RCC 7860 (cell line): Measurements from ENCODE around the gene GPRC5B.

Source experiments
- DNase-seq: peaks from one replicate; pipeline ENCODE4 v3.0.0-alpha.2; 2015; ENCODE audit warnings: low spot score
- FAIRE-seq: peaks from 2 replicates; lab custom pipeline; 2012; peaks lifted over from hg19 to GRCh38; lab: Jason Lieb, UNC

GPRC5B gene

GRCh38 chr16:19822533-19822932 is 62.1 kb downstream of the GPRC5B start:
- FAIRE-seq (no peak), DNase-seq (no peak)

- DNase-seq (no peak), FAIRE-seq (no peak)
Measured at GRCh38 chr16:19817875-19818274, 66.8 kb downstream of the GPRC5B start.

DNA sequence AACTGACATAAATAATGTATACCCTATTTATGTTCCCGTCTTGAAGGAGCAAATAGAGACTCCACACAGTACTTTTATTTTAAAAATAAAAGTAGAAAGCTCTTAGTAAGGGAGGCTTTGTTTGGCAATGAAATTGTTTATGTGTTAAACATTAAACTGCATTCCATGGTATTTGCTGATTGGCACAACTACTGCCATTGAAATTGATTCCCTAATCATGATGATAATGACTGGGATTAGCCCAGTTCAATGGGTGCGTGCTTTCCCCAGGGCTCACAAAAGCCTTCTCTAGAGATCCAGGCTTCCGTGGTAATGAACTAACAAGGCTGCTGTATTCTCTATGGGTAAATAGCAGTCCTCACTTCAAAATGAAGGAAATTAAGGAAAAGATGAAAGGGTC is 67.5 kb downstream of the GPRC5B start:
- FAIRE-seq (no peak), DNase-seq (no peak)

GRCh38 chr16:19815418-19815817 is 69.2 kb downstream of the GPRC5B start:
- FAIRE-seq (no peak), DNase-seq (no peak)

GRCh38 chr16:19812986-19813385 is 71.7 kb downstream of the GPRC5B start:
- no peak for DNase-seq
- no peak for FAIRE-seq

- peak; percentile 95 for DNase-seq
- peak; percentile 93 for FAIRE-seq
Measured at GRCh38 chr16:19810817-19811731, 73.6 kb downstream of the GPRC5B start.

- DNase-seq (peak; percentile 11), FAIRE-seq (no peak)
Measured at GRCh38 chr16:19809693-19810092, 75.0 kb downstream of the GPRC5B start.

DNA sequence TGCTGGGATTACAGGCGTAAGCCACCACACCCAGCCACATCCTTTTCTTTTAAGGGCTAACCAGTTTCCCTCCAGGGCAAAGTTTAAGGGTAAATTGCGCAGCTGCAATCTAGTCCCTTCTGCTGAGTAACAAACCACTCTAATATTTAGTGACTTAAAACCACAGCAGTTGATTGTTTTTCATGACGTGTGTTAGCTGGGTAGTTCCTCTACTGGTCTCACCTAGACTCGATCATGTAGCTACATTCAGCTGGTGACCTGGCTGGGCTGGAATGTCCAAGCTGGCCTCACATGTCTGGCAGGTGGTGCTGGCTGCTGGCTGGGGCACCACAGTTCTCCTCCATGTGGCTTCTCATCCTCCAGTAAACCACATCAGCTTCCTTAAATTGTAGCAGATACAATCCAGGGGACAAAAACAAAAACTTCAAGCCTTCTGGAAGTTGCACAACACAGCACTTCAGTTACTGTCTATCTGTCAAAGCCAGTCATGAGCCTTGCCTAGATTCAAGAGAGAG is 75.5 kb downstream of the GPRC5B start:
- FAIRE-seq (peak; percentile 72), DNase-seq (peak; percentile 90)

DNA sequence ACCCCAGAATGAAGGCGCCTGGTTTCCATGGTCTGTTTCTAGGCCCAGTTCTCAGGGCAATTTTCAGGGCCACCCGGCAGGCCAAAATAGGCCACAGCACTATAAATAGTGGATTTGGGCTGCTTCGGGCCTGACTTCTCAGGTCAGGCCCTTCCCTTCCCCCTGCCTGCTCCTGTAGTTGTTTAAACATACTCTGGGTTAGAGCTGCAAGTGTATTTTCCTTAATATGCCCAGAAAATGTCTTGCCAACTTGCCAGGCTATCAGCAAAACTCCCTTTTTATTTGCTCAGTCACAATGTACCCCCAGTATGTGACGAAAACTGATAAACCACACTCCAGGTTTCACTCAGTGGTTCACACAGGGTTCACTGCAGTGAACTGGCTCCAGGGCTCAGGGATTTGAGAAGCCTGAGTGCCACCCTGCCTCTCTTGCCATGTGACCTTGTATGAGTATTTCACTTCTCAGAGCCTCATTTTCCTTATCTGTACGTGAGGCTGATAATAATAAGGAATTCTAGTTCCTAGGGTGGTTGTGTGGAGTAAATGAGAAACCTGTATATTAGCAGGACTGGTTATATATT is 76.5 kb downstream of the GPRC5B start:
- DNase-seq (peak; percentile 77), FAIRE-seq (peak; percentile 94)
